NCI-H1048 (cell line): ENCODE data around the gene CLSTN1.

Source experiments
- DNase-seq: peaks from one replicate; lab custom pipeline; 2025; lab: John Stamatoyannopoulos, UW

CLSTN1 gene

GRCh38 chr1:9850442-9851162 is 26.8 kb upstream of the CLSTN1 start:
- no peak for DNase-seq

DNA sequence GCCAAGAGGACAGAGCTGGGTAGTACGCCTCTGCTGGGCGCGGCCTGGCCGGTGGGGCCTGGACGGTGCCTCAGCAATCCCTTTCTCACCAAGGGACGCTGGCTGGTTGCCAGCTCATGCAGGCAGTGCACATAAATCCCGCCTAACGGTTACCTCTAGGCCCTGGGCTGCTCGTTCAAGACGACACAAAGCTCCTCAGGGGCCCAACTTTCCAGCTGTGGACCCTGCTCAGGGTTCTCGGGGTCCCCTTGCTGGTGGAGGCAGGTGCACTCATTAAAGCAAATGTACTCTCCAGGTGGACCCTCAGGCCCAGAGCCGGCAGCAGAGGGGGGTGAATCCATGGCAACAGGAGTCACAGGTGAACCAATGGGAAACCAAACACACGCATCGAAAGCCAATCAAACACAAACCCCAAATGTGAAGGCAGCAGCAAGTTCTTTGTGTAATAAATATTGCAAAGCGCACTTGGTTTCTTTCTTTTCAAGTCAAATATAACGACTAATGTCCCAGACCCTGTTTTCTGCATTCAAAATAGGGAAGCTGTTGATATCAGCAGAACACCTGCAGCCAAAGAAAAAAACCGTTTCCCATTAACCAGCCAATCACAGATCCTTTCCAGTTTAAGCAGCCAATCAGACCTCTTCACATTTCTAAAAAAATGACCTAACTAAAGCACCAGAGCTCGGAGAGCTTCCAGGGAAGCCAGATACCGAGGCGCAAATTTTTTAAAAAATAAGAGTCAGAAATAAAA is 26.1 kb upstream of the CLSTN1 start:
- no peak for DNase-seq

- no peak for DNase-seq
Measured at GRCh38 chr1:9848022-9848421, 24.3 kb upstream of the CLSTN1 start.

DNA sequence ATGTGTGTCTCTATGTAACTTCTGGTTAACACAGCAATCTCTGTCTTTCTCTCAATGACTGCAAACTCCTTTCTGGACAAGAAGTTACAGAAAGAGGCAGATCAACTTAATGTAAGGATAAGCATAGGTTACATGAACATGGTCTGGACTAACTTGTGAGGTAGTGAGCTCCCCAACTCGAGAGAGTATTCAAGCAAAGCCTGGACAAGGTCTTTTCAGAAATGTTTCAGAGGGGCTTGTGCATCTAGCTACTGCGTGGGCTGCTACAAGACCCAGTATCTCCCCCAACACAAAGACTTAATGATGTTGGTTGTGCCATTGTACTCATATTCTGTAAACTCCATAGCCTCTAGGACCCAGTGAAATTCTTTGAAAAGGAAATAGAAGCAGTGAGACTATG is 23.5 kb upstream of the CLSTN1 start:
- no peak for DNase-seq

GRCh38 chr1:9846611-9847171 is 22.9 kb upstream of the CLSTN1 start:
- DNase-seq = no peak

DNA sequence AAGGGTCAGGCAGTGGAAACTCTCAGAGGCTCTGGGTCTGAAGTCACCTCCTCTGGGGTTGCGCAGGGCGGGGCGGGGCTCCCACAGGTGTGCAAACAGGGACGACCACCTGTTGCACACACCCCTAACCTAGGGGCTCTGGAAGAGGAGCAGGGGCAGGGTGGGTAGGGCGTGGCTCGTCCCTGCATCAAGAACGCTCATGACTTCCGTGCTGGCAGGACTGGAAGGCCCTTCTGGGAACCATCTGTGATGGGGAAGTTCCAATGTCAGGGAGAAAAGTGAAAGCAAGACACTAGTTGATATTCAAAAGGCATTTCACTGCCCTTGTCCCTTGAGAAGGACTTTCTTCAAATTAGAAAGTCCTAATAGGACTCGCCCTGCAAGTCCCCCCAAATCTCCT is 22.1 kb upstream of the CLSTN1 start:
- DNase-seq = no peak

- DNase-seq = no peak
Measured at GRCh38 chr1:9844756-9845155, 21.0 kb upstream of the CLSTN1 start.

DNA sequence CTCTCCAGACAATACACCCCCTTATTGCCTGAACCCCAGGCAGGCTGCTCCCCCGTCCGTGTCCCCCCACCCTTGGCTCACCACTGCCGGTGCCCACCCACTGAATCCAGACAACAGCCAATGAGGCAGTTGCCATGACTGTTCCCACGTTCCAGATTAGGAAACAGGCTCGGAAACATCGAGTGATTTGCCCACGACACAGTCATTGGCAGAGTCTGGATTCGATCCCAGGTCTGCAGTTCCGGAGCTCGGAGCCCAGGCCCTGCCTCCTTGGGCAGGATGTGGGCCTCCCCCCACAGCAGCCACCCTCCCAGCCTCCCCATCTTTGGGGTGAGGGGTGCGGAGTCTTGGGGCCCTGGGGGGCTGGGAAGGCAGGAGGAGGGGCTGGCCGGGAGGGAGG is 20.3 kb upstream of the CLSTN1 start:
- DNase-seq = no peak

GRCh38 chr1:9843576-9843945 is 19.8 kb upstream of the CLSTN1 start:
- no peak for DNase-seq

DNA sequence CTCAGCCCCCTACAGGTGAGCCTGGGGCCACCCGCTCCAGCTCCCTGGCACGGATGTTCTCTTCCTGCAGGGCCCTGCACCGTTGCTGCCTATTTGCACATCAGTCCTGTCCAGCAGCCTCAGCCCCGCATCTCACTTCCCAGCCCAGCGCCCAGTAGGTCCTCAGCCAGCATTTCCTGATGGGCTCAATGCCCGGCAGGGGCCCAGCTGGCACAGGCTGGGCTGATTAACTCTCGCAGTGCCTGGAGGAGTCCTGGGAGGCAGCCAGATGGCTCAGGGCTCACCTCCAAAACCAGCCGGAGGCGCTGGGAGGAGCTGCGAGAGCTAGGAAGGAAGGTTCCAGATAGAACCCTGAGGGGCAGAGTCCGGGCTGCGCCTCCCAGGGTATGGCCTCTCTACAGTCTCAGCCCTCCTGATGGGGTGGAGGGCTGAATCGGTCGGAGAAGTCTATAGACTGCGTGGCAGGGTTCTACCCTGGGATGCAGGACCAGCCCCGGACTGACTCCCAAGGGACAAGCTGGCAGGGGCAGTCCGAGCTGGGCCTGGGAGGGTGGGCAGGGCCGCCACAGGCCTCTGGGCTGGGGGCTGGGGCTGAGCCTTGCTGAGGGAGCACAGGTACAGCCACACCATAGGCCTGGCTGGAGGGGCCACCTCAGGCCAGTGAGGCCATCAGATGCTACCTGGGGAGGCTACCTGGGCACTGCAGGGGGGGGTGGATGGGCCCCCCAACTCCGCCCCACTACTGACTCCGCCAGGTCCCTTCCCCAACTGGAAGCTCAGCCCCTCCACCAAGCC is 19.2 kb upstream of the CLSTN1 start:
- no peak for DNase-seq

DNA sequence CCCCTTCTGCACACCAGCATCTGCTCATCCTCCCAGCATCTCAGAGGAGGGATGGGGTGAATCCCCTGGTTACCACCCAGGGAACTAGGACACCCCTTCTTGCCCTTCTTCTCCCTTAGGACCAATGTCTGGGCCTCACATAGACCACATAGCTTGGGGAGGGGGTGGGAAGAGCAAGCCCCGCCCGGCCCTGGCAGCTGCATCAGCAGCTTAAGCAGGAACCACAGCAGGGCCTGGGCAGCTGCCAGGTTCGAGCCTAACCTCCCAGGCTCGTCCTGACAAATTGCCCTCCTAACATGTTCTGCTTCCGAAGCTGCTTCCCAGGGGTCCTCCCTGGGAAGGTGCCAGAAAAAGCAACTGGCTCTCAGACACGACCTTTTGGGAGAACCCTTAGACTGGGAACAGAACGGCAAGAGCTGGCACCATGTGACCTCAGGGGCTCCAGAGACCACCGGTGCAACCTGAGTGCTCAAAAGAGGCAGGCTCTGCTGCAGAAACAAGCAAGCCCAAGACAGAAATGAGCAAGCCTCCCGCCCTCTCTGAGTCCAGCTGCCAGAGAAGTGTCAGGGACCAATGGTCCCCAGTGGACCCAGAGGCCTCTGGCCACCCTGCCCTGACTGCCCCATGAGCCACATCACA is 18.4 kb upstream of the CLSTN1 start:
- no peak for DNase-seq

- no peak for DNase-seq
Measured at GRCh38 chr1:9841460-9841859, 17.7 kb upstream of the CLSTN1 start.

GRCh38 chr1:9840176-9840575 is 16.4 kb upstream of the CLSTN1 start:
- no peak for DNase-seq

- no peak for DNase-seq
Measured at GRCh38 chr1:9838946-9839345, 15.2 kb upstream of the CLSTN1 start.

- no peak for DNase-seq
Measured at GRCh38 chr1:9836632-9836960, 12.8 kb upstream of the CLSTN1 start.

GRCh38 chr1:9835758-9836631 is 12.2 kb upstream of the CLSTN1 start:
- DNase-seq = no peak

- no peak for DNase-seq
Measured at GRCh38 chr1:9835404-9835757, 11.6 kb upstream of the CLSTN1 start.

DNA sequence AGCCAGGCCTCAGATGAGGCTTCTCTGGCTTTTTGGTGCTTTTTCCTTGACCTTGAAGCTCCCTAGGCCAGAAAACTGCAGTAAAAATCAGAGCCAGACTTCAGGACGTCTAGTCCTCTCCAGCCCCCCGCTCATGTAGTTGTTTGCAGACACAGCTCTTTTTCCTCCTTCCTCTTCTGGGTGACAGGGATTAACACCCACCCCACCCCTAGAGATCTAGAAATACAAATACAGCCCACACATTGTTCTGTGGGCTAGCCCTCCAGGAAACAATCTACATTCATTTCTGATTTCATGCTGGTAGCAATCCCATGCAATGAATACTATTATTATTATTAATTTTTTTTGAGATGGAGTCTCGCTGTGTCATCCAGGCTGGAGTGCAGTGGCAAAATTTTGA is 9.9 kb upstream of the CLSTN1 start:
- DNase-seq = no peak

GRCh38 chr1:9827558-9828185 is 3.9 kb upstream of the CLSTN1 start:
- DNase-seq = no peak

GRCh38 chr1:9826616-9827015 is 2.9 kb upstream of the CLSTN1 start:
- DNase-seq = no peak

DNA sequence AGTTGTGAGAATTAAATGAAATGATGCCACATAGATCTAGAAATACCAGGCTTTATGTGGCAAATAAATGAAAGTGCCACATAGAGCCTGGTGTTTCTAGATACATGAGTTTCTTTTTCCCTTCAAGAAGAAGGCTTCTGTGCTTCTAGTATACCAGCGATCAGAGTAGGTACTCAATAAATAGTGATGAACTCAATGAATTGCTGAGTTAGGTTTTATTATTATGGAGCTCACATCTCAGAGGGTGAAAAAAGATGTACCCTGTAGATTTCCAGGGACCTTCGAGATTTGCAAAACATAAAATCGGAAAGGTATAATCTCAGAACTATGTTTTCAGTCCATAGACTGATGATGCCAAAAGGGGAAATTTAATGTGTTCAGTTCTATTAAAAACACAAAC is 2.3 kb upstream of the CLSTN1 start:
- no peak for DNase-seq
